GM12878 (cell line): ENCODE results near the gene INVS. TPM values are rescaled to one million over a fixed set of nuclear protein-coding genes. Genes with fewer than 3 reads are reported as not detected.
A peak's percentile ranks its signal among the peaks of the same experiment; 100 is the strongest.

Experiments
- ATAC-seq: fragments of 200-7000 bp; cut with Tn5 transposase; 3 replicates; pipeline ENCODE4 v1.9.1; 2020; ENCODE audit warnings: mild to moderate bottlenecking, moderate library complexity
- BruUV-seq: library from RNA; stranded (reverse); fragments of 400-500 nt; replicated peaks from 2 replicates; lab custom pipeline; 2021; lab: Mats Ljungman, UMichigan
- CTCF ChIA-PET: fragments of 300-600 bp; sonication (Branson Sonifier 250); formaldehyde crosslinking; extraction: SDS; loops from one replicate; lab custom pipeline; 2021; ENCODE audit warnings: inconsistent platforms; lab: Yijun Ruan, JAX
- POLR2A ChIA-PET: fragments of 350-600 bp; formaldehyde crosslinking; extraction: SDS; loops from one replicate; lab custom pipeline; 2021; ENCODE audit warnings: inconsistent platforms; lab: Charles Lee
- RAD21 ChIA-PET: fragments of 300-600 bp; sonication (Branson Sonifier 250); formaldehyde crosslinking; loops from one replicate; lab custom pipeline; 2023; ENCODE audit warnings: antibody characterized with exemption; ENCODE audit not compliant: unreplicated experiment; lab: Charles Lee
- SMC1A ChIA-PET: fragments of 300-600 bp; sonication (Branson Sonifier 250); formaldehyde crosslinking; loops from one replicate; lab custom pipeline; 2023; ENCODE audit not compliant: unreplicated experiment, uncharacterized antibody; lab: Charles Lee
- DNase-seq: peaks from one replicate; pipeline ENCODE4 v3.0.0-alpha.2; 2011; ENCODE audit warnings: low read depth, low spot score
- FAIRE-seq: peaks from 3 replicates; lab custom pipeline; 2011; peaks lifted over from hg19 to GRCh38; lab: Jason Lieb, UNC
- H2AFZ ChIP-seq: 2 replicates; pipeline ENCODE4 v1.6.0; 2011; ENCODE audit warnings: low read depth, low read length, control low read depth; ENCODE audit not compliant: control insufficient read depth
- H3K27ac ChIP-seq: 2 replicates; pipeline ENCODE4 v1.5.1; 2011; ENCODE audit warnings: control low read depth; ENCODE audit not compliant: control insufficient read depth, insufficient read depth
- H3K27me3 ChIP-seq, 2 experiments: replicated peaks in 1 of 2; 2 replicates each; pipeline versions ENCODE4 v1.6.0 to v1.6.1; 2011; ENCODE audit warnings: low read length in 1 of 2; ENCODE audit not compliant: control insufficient read depth in 2 of 2, insufficient read depth in 2 of 2
- H3K36me3 ChIP-seq, 2 experiments: 2 replicates each; pipeline ENCODE4 v1.5.1; 2011; ENCODE audit warnings: low read length in 1 of 2; ENCODE audit not compliant: control insufficient read depth in 2 of 2, insufficient read depth in 2 of 2
- H3K4me1 ChIP-seq: 2 replicates; pipeline ENCODE4 v1.6.1; 2011; ENCODE audit warnings: mild to moderate bottlenecking, low read length, moderate library complexity, mixed read lengths; ENCODE audit not compliant: control insufficient read depth, insufficient read depth
- H3K4me2 ChIP-seq: 2 replicates; pipeline ENCODE4 v1.6.0; 2011; ENCODE audit warnings: control low read depth; ENCODE audit not compliant: control insufficient read depth, insufficient read depth
- H3K4me3 ChIP-seq: fragments of 200-600 bp; sonication (generic); 2 replicates; pipeline ENCODE4 v1.5.1; 2016
- H3K79me2 ChIP-seq: 2 replicates; pipeline ENCODE4 v1.6.0; 2011; ENCODE audit warnings: low read length; ENCODE audit not compliant: control insufficient read depth, insufficient read depth
- H3K9ac ChIP-seq: 2 replicates; pipeline ENCODE4 v1.8.0; 2011; ENCODE audit warnings: low read length, control low read depth, mixed read lengths; ENCODE audit not compliant: control insufficient read depth, insufficient read depth
- H3K9me3 ChIP-seq: replicated peaks from 3 replicates; pipeline ENCODE4 v1.5.1; 2011; ENCODE audit warnings: mild to moderate bottlenecking, low read length; ENCODE audit not compliant: control insufficient read depth, insufficient read depth
- H4K20me1 ChIP-seq: 2 replicates; pipeline ENCODE4 v1.6.0; 2011; ENCODE audit not compliant: control insufficient read depth, insufficient read depth
- BCL11A ChIP-seq: IDR thresholded peaks from 2 replicates; pipeline ENCODE4 v1.6.1; 2011; ENCODE audit warnings: low read depth, low read length
- DPF2 ChIP-seq: fragments of 450-650 bp; IDR thresholded peaks from 2 replicates; pipeline ENCODE4 v1.6.1; 2017; ENCODE audit warnings: mild to moderate bottlenecking
- EED ChIP-seq: sonication (generic); IDR thresholded peaks from 2 replicates; pipeline ENCODE4 v1.6.1; 2016; ENCODE audit warnings: antibody characterized with exemption, low read depth
- FOXK2 ChIP-seq: fragments of 450-650 bp; IDR thresholded peaks from 2 replicates; pipeline ENCODE4 v1.6.1; 2017; ENCODE audit warnings: mild to moderate bottlenecking, moderate library complexity
- IKZF2 ChIP-seq, 2 experiments: fragments of 450-650 bp; IDR thresholded peaks; 2 replicates each; pipeline ENCODE4 v1.6.1; 2017; ENCODE audit warnings: mild to moderate bottlenecking in 2 of 2, moderate library complexity in 2 of 2
- IRF4 ChIP-seq: IDR thresholded peaks from 2 replicates; pipeline ENCODE4 v1.6.1; 2011; ENCODE audit warnings: low read depth, low read length
- LARP7 ChIP-seq: fragments of 450-650 bp; IDR thresholded peaks from 2 replicates; pipeline ENCODE4 v1.6.1; 2017; ENCODE audit warnings: mild to moderate bottlenecking
- MEF2B ChIP-seq: fragments of 450-650 bp; IDR thresholded peaks from 2 replicates; pipeline ENCODE4 v1.6.1; 2018; ENCODE audit warnings: mild to moderate bottlenecking, moderate library complexity; ENCODE audit not compliant: partially characterized antibody, poor library complexity, severe bottlenecking
- NR2C2 ChIP-seq: IDR thresholded peaks from 2 replicates; pipeline ENCODE4 v1.6.1; 2011; ENCODE audit warnings: borderline replicate concordance, low read depth; ENCODE audit not compliant: control insufficient read depth, insufficient read length
- NR2F1 ChIP-seq: fragments of 450-650 bp; conservative IDR thresholded peaks from 2 replicates; pipeline ENCODE4 v1.6.1; 2017; ENCODE audit warnings: mild to moderate bottlenecking
- PAX5 ChIP-seq: IDR thresholded peaks from 2 replicates; pipeline ENCODE4 v1.6.1; 2011; ENCODE audit warnings: low read depth, low read length, borderline replicate concordance
- POLR2A ChIP-seq: IDR thresholded peaks from 2 replicates; pipeline ENCODE4 v1.6.1; 2011; ENCODE audit warnings: low read depth, mild to moderate bottlenecking, low read length
- RAD21 ChIP-seq: IDR thresholded peaks from 2 replicates; pipeline ENCODE4 v1.6.1; 2011; ENCODE audit warnings: mild to moderate bottlenecking, low read depth, low read length, moderate library complexity; ENCODE audit not compliant: insufficient read depth
- RAD51 ChIP-seq: fragments of 450-650 bp; IDR thresholded peaks from 2 replicates; pipeline ENCODE4 v1.6.1; 2016; ENCODE audit warnings: moderate library complexity, mild to moderate bottlenecking, inconsistent platforms
- RB1 ChIP-seq: fragments of 450-650 bp; formaldehyde crosslinking; IDR thresholded peaks from 2 replicates; pipeline ENCODE4 v1.6.1; 2017; ENCODE audit warnings: mild to moderate bottlenecking, borderline replicate concordance
- RUNX3 ChIP-seq: IDR thresholded peaks from 2 replicates; pipeline ENCODE4 v1.6.1; 2012; ENCODE audit warnings: low read length, inconsistent platforms
- TCF7 ChIP-seq: IDR thresholded peaks from 2 replicates; pipeline ENCODE4 v1.6.1; 2014; ENCODE audit warnings: antibody characterized with exemption, borderline replicate concordance
- WGBS: methylation state at CpG from one replicate; pipeline ENCODE4 v1.1.6; 2016; ENCODE audit warnings: low lambda C conversion rate; ENCODE audit not compliant: insufficient replicate concordance, insufficient coverage; ENCODE audit errors: missing lambda C conversion rate; 5-methylcytosine and 5-hydroxymethylcytosine counted together
- in situ Hi-C: fragments of 300-500 bp; cut with MboI; formaldehyde crosslinking; loops from 9 replicates; pipeline ENCODE4 v1.14.3; 2018; ENCODE audit warnings: mixed read lengths
- intact Hi-C: fragments of 100-400 bp; cut with micrococcal nuclease; formaldehyde crosslinking; loops from one replicate; pipeline ENCODE4 v1.14.2; 2022; ENCODE audit not compliant: unreplicated experiment
- polyA plus RNA-seq, 11 experiments: library from polyadenylated mRNA; depleted of rRNA in 4 of 11; unstranded in 6 of 11; stranded (reverse) in 5 of 11; fragments of >200 nt; fragmentation: Nextera tagmentation in 4 of 11; fragmentation: Illumina TruSeq in 1 of 11; extraction: Ambion mirVana in 4 of 11; extraction: Trizol in 1 of 11; gene quantifications; 1 replicate in 1 of 11; 2 replicates in 10 of 11; pipeline versions ENCODE4 v1.2.1 to v1.2.3, GENCODE V29; 2011 to 2016; ENCODE audit warnings: inconsistent platforms in 2 of 11, missing spikeins in 2 of 11, low read depth in 1 of 11
- total RNA-seq, 4 experiments: library from RNA; depleted of rRNA in 3 of 4; stranded (reverse); fragments of >200 nt in 3 of 4; fragmentation: Illumina TruSeq in 1 of 4; extraction: Trizol in 1 of 4; gene quantifications; 2 replicates each; pipeline versions ENCODE4 v1.2.1 to v1.2.3, GENCODE V29; 2013 to 2021
- TF ChIP-seq, protein P1 (sequence below): fragments of 450-650 bp; IDR thresholded peaks from 2 replicates; pipeline ENCODE4 v1.6.1; 2016; ENCODE audit warnings: mild to moderate bottlenecking
- TF ChIP-seq, protein P2 (sequence below): fragments of 450-650 bp; IDR thresholded peaks from 2 replicates; pipeline ENCODE4 v1.6.1; 2017; ENCODE audit warnings: mild to moderate bottlenecking, low read depth, inconsistent platforms; ENCODE audit not compliant: poor library complexity, severe bottlenecking
- TF ChIP-seq, protein P3 (sequence below): IDR thresholded peaks from 2 replicates; pipeline ENCODE4 v1.6.1; 2012; ENCODE audit warnings: low read length, inconsistent platforms

Gene INVS
- total and polyA plus RNA-seq, 10 of the 15 experiments (the other 5 are each of a cell fraction or from before 2014, with no cell fraction given): 0.93 to 20.8 (median 13.2) TPM

DNA sequence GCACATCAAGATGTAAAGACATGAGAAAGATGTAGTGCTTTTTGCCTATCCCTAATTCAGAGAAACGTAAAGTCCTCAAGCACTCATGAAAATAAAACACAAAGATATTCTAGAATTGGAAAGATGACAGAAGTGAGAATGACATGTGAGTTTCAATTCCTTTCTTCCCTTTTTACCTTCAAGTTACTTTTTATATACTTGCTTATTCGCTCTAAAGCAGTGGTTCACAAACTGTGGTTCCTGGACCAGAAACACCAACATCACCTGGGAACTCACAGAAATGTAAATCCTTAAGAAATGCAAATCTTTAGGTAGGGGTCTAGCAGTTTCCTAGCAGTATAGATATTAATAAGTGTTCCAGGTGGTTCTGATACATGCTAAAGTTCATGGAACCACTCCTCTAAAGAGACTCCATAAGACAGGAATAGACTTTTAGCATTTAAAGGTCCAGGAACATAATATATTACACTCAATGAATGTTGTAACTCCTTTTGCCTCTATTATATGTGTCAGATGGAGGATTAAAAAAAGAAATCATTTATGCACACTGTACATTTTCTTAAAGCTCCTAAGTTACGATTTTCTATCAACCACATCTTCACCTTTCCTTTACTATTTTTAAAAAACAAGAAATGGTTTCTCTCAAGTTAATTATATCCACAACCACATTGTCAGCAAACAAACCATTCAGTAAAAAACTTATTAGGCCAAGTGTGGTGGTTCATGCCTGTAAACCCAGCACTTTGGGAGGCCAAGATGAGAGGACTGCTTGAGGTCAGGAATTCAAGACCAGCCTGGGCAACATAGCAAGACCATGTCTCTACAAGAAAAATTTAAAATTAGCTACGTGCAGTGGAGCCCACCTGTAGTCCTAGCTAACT is 40.1 kb upstream of the INVS start:
- in situ Hi-C loops (no loop called here), intact Hi-C loops (loop anchor here (2.0 to 5.0 kb wide), 2 partner anchors 24 to 38 kb away; partner anchors contain the start of genes ERP44 and INVS)
- WGBS: 13% methylated on average over 4 of the region's 4 CpGs
- Histone ChIP-seq H3K79me2 (peaks cover 13% of the 10 kb centered on the region), H3K36me3 (peaks cover 1 to 8% of the 10 kb centered on the region in 2 experiments; a peak in 3 of 4 replicates), H3K4me2 (peak overlapping the region; percentile 80), H3K9ac (no peak overlapping the region), H3K27me3 (no peaks in the 10 kb centered on the region), H3K4me1 (peaks cover 29% of the 10 kb centered on the region), H3K4me3 (peak overlapping the region; percentile 34; the same call in 1 of the 2 replicates), H3K9me3 (no peaks in the 10 kb centered on the region), H2AFZ (no peak overlapping the region), H4K20me1 (no peaks in the 10 kb centered on the region), H3K27ac (peak overlapping the region; percentile 57)
- ATAC-seq (peak; percentile 91), FAIRE-seq (peak; percentile 95), DNase-seq (peak; percentile 78)
- no TSS peak for BruUV-seq
- SMC1A ChIA-PET: interaction anchor here (0.8 to 3.4 kb wide), 13 partner anchors 13 to 160 kb away, joined by 3 to 45 read pairs (median 4); no protein-coding TSS in a partner anchor
- RAD21 ChIA-PET: interaction anchor here (1.0 to 4.4 kb wide), 6 partner anchors 22 to 877 kb away, joined by 3 to 38 read pairs (median 3); no protein-coding TSS in a partner anchor
- CTCF ChIA-PET: interaction anchor here (0.5 to 1.6 kb wide), 8 partner anchors 8 to 160 kb away, joined by 3 to 4 read pairs (median 3); no protein-coding TSS in a partner anchor
- POLR2A ChIA-PET: interaction anchor here (0.7 to 1.2 kb wide), 3 partner anchors 26 to 35 kb away, joined by 3 to 4 read pairs (median 3); no protein-coding TSS in a partner anchor
- TF ChIP-seq RAD51 (peak; percentile 40; the same call in 1 of the 2 replicates), FOXK2 (no peak), NR2F1 (peak; percentile 35; the same call in 1 of the 2 replicates), DPF2 (peak; percentile 86), IRF4 (peak; percentile 73; the same call in 1 of the 2 replicates), TCF7 (peak; percentile 58; the same call in 1 of the 2 replicates), NR2C2 (no peak), MEF2B (peak; percentile 96), LARP7 (no peak), RUNX3 (peak; percentile 96), PAX5 (peak; percentile 52; the same call in 1 of the 2 replicates), IKZF2 (IDR thresholded peaks at IDR 0.05) (peak; percentile 93 to 96), EED (peak; percentile 74), RAD21 (0 out of 2 replicates have a peak, but pooled peaks have one; percentile 11), RB1 (peak; percentile 49; the same call in 1 of the 2 replicates), POLR2A (no peak), BCL11A (peak; percentile 70; the same call in 1 of the 2 replicates)
- TF ChIP-seq, protein P1, sequence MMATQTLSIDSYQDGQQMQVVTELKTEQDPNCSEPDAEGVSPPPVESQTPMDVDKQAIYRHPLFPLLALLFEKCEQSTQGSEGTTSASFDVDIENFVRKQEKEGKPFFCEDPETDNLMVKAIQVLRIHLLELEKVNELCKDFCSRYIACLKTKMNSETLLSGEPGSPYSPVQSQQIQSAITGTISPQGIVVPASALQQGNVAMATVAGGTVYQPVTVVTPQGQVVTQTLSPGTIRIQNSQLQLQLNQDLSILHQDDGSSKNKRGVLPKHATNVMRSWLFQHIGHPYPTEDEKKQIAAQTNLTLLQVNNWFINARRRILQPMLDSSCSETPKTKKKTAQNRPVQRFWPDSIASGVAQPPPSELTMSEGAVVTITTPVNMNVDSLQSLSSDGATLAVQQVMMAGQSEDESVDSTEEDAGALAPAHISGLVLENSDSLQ: peak; percentile 35; the same call in 1 of the 2 replicates
- TF ChIP-seq, protein P2, sequence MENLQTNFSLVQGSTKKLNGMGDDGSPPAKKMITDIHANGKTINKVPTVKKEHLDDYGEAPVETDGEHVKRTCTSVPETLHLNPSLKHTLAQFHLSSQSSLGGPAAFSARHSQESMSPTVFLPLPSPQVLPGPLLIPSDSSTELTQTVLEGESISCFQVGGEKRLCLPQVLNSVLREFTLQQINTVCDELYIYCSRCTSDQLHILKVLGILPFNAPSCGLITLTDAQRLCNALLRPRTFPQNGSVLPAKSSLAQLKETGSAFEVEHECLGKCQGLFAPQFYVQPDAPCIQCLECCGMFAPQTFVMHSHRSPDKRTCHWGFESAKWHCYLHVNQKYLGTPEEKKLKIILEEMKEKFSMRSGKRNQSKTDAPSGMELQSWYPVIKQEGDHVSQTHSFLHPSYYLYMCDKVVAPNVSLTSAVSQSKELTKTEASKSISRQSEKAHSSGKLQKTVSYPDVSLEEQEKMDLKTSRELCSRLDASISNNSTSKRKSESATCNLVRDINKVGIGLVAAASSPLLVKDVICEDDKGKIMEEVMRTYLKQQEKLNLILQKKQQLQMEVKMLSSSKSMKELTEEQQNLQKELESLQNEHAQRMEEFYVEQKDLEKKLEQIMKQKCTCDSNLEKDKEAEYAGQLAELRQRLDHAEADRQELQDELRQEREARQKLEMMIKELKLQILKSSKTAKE: peak; percentile 62
- TF ChIP-seq, protein P3, sequence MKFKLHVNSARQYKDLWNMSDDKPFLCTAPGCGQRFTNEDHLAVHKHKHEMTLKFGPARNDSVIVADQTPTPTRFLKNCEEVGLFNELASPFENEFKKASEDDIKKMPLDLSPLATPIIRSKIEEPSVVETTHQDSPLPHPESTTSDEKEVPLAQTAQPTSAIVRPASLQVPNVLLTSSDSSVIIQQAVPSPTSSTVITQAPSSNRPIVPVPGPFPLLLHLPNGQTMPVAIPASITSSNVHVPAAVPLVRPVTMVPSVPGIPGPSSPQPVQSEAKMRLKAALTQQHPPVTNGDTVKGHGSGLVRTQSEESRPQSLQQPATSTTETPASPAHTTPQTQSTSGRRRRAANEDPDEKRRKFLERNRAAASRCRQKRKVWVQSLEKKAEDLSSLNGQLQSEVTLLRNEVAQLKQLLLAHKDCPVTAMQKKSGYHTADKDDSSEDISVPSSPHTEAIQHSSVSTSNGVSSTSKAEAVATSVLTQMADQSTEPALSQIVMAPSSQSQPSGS: peak; percentile 98
